Ovary (tissue), 3 donors: ENCODE results near the gene PAX2.

ENCODE experiments used
- CTCF ChIP-seq, 3 donors: fragments of 450-650 bp in 2 of 3; fragments of 200-600 bp in 1 of 3; IDR thresholded peaks; one replicate each; pipeline versions ENCODE4 v1.5.1 to v1.8.0; 2016 to 2022; ENCODE audit warnings: antibody characterized with exemption in 3 of 3, mild to moderate bottlenecking in 1 of 3
- POLR2A ChIP-seq: fragments of 450-650 bp; IDR thresholded peaks from one replicate; pipeline ENCODE4 v1.6.1; 2017; ENCODE audit warnings: antibody characterized with exemption, mild to moderate bottlenecking, moderate library complexity
- donor health status: DM: no; HTN: no; CAD: no.

- TF ChIP-seq CTCF (IDR thresholded peaks at IDR 0.05) (no peak), POLR2A (no peak)
Measured at GRCh38 chr10:100873146-100873826, 127.9 kb downstream of the PAX2 start.
